OCI-M1 (cell line): ENCODE data around the gene UVRAG.

Source experiments
- DNase-seq: peaks from one replicate; lab custom pipeline; 2025; lab: John Stamatoyannopoulos, UW

Gene UVRAG

DNA sequence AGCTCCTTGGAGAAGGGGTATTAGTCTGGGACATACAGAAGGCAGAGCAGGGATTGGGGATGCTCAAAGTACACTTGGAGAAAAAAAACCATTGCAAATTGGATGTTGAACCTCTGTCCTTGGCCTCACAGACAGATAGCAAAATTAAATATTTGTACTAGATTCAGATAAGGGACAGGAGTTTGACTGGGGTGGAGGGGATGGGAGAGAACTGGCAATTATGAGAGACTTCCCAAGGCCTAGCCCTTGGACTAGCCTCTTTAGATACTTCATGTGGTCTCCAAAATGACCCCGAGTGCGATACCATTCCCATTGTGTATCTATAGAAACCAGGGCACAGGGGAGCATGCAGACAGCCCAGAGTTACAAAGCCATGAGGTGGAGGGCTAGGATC, 30.9 kb upstream of the UVRAG start:
- DNase-seq = no peak

DNA sequence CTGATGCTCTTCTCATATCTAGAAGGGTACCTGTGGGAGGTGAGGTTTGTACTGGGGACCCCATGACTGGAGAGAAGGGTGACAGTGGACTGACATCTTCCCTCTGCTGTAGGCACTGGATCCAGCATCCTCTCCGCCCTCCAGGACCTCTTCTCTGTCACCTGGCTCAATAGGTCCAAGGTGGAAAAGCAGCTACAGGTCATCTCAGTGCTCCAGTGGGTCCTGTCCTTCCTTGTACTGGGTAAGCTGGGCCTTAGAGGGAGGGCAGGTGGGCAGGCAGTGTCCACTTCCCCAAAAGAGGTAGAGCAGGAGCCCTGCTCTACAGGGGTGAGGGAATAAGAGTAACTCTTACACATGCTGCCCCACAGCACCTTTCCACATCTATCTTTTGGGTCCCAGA, 30.5 kb upstream of the UVRAG start:
- DNase-seq = no peak

- no peak for DNase-seq
These were observed 29.8 kb upstream of the UVRAG start for GRCh38 chr11:75785187-75785586.

- DNase-seq = no peak
These were observed 28.8 kb upstream of the UVRAG start for GRCh38 chr11:75786101-75786736.

DNA sequence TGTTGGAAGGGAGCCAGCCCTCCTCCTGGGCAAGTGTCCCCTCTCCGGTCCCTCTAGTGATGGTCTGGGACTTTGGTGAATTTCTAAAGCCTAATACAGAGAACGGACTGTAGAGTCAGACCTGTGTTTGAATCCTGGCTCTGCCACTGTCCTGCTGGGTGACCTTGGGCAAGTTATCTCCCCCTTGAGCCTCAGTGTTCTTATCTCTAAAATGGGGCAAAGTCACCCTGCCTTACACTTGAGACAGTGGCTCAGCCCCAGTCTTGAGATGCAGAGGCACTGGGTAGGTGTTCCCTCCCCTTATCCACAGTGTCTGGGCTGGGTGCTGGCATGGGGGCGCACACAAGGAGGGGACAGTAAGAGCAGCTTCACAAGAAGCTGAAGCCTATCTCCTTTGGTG, 25.5 kb upstream of the UVRAG start:
- no peak for DNase-seq

- no peak for DNase-seq
These were observed 24.0 kb upstream of the UVRAG start for GRCh38 chr11:75790986-75791385.

DNA sequence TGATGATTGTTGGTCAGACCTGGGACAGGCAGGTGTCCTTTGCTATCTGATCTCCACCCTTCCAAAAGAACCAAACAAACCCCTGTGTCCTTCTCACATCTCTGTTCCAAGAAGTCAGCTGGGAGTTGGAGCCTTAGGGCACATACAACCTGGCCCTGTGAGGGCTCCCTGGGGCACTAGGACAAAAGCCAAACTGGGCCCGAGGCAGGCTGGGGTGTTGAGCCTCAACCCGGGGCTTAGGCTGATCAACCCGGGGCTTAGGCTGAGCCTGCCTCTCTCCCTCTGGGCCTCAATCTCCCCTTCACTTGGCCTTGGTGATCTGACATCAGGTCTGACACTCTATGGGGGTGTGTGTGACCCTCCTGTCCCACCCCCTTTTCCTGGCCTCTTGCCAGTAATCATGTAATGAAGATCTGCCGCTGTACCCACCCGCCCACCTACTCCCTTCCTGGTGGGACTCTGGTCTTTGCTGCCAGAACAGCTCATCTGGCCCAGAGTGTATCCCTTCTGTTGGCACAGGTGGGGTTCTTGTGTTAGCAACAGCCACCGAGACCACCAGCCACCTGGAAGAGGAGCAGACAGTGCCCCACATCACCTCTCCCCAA, 22.8 kb upstream of the UVRAG start:
- no peak for DNase-seq

GRCh38 chr11:75792997-75793800, 21.8 kb upstream of the UVRAG start:
- no peak for DNase-seq

GRCh38 chr11:75793966-75794365, 21.0 kb upstream of the UVRAG start:
- no peak for DNase-seq

DNA sequence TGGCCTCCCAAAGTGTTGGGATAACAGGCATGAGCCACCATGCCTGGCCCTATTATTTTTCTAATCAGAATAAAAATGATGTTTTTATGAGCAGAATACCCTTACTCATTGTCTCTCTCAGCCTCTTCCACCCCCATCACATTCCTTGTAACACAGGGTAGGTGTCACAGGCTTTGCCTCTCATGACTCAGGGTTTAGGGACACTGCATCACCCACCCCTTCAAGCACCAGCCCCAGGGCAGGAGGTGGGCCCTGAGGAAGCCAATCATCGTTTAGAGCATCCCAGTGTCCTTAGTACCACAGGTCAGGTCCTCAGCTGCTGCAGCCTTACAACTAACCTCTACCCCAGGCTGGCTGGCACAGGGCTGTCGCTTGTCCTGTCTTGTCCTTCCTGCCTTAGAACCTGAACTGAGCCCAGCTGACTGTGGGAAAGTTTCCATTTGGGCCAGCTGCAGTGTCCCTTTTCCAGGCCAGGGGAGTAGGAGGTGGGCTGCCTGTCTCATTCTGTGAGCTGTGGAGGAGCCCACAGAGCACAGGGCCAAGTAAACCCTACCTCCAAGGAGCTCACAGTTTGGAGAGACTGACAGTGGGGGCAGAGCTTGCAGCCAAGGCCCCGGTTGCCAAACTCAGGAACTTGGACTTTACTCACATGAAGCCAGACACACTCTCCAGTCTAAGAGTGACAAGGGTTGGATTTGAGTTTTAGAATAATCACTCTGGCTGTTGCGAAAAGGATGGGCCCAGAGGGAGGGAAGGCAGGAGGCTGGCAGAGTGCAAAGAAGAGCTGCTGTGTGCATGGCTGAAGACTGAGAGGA, 19.5 kb upstream of the UVRAG start:
- no peak for DNase-seq

GRCh38 chr11:75796091-75796435, 18.9 kb upstream of the UVRAG start:
- DNase-seq = no peak

DNA sequence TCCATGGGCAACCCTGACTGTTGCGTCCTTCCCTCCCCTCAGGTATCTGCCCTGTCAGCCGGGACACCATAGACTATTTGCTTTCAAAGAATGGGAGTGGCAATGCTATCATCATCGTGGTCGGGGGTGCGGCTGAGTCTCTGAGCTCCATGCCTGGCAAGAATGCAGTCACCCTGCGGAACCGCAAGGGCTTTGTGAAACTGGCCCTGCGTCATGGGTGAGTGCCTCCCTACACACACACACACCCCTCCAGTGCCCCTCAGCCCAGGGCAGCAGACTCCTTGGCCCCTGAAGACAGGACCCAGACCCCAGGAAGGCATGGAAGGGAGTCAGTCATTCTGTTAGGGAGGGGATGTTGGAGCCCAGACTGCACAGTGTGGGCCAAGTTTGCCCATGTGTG, 17.9 kb upstream of the UVRAG start:
- no peak for DNase-seq

DNA sequence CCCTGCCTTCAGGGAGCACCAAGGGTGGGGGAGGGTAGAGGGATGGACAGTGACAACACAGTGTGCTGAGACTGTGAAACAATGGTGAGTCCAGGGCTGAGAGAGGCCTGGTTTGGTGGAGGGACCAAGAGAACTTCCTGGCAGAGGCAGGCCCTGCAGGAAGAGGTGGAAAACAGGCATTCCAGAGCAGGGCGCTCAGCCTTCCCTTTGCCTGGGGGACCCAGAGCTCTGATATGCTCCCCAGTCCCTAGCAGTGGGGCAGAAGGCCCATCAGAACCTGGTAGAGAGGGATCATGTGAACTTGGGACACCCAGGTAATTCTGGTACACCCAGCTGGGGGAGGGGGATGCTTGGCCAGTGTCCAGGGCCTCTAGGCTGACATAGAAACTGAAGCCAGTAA, 17.2 kb upstream of the UVRAG start:
- DNase-seq = no peak

DNA sequence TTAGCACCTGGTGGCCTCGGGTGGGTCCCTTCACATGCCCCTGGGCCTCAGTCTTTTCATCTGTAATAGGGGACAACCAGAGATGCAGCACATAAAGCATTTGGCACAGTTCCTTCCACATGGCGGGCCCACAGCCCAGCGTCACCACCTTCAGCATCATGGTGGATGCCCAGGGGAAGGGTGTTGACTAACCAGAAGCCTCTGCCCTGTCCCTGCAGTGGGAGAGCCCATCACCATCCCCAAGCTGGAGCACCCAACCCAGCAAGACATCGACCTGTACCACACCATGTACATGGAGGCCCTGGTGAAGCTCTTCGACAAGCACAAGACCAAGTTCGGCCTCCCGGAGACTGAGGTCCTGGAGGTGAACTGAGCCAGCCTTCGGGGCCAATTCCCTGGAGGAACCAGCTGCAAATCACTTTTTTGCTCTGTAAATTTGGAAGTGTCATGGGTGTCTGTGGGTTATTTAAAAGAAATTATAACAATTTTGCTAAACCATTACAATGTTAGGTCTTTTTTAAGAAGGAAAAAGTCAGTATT, 14.8 kb upstream of the UVRAG start:
- DNase-seq = no peak

DNA sequence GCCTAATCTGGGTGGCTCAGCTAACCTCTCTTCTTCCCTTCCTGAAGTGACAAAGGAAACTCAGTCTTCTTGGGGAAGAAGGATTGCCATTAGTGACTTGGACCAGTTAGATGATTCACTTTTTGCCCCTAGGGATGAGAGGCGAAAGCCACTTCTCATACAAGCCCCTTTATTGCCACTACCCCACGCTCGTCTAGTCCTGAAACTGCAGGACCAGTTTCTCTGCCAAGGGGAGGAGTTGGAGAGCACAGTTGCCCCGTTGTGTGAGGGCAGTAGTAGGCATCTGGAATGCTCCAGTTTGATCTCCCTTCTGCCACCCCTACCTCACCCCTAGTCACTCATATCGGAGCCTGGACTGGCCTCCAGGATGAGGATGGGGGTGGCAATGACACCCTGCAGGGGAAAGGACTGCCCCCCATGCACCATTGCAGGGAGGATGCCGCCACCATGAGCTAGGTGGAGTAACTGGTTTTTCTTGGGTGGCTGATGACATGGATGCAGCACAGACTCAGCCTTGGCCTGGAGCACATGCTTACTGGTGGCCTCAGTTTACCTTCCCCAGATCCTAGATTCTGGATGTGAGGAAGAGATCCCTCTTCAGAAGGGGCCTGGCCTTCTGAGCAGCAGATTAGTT, 14.2 kb upstream of the UVRAG start:
- no peak for DNase-seq

- DNase-seq = no peak
These were observed 13.5 kb upstream of the UVRAG start for GRCh38 chr11:75801362-75802020.

- DNase-seq = no peak
These were observed 12.7 kb upstream of the UVRAG start for GRCh38 chr11:75802021-75802912.

DNA sequence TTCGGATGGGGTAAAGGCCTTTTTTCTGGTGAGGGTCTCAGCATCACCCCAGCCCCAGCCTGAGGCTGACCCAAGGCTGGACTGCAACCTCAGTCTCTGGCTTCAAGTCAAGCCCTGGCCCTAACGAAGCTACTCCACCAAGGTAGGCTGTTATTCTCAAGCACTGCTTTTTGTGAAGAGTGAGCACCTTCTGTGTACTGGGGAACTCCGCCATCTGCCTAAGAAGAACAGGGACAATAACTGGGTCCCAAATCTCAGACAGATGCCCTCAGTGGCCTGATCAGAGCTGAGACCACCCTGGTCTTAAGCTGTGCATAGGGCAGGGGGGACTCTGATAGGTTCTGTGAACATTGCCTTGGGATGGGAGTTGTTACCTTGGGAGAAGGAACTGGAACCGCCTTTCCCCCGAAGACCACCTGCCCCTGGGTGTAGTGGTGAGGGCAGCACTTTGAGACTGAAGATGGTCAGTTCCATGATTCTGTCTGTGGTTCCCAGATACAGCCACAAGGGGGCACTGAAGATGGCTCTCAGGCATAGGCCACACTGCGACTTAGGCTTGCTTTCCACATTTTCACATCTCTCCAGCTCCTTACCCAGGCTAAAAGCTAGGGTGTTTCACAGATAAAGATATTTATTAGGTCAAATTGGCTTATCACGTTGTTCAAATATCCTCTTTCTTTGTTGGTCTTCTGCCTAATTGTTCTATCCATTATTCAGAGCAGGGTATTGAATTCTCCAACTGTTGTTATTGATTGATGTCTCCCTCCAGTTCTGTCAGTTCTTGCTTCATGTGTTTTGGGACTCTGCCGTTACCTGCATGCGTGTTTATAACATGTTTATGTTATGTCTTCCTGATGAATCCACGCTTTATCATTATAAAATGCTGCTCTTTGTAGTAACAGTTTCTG, 11.8 kb upstream of the UVRAG start:
- DNase-seq = peak; percentile 98

- DNase-seq = no peak
These were observed 5.9 kb upstream of the UVRAG start for GRCh38 chr11:75809111-75809510.
